ENCODE measurements around the gene GNAI2.
"Not testable (repeated sequence)": the region's sequence is repeated elsewhere in the genome, so short reads cannot be mapped to it uniquely, and the experiment has no call there.

GNAI2 gene

DNA sequence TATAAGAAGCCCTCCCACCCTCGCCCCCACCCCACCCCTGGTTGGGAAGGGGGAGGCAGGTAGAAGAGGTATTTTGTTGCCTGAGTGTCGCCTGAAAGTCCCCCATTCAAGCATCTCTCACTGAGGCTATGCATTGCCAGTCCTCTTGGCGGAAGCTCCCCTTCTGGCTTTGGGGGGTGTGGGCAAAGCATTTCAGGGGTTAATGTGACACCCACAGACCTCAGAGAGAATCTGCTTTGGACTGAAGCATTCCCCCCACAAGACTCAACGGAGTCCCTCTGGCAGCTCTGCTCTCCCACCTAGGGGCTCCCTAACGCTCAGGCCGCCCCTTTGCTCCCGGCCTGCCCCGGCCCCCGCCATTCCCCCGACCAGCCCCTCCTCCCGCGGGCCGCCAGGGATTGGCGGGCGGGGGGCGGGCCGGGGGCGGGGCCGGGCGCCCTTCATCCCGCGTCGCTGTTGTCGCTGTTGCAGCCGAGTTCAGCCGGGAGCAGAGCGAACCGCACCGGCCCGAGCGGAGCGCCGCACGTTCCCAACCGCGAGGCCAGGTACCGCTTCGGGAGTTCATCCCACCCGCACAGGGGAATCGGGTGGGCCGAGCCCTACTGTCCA, 31.1 kb upstream of the GNAI2 start, which contains the start of gene SLC38A3:
SLC38A3 (plus strand) TSS at position 468 of the 609 bp plus-strand sequence. CDS start 8,929 bp downstream, outside the sequence.
- DNase-seq (ENCODE audit: low read depth in 2 of 2) = no peak

DNA sequence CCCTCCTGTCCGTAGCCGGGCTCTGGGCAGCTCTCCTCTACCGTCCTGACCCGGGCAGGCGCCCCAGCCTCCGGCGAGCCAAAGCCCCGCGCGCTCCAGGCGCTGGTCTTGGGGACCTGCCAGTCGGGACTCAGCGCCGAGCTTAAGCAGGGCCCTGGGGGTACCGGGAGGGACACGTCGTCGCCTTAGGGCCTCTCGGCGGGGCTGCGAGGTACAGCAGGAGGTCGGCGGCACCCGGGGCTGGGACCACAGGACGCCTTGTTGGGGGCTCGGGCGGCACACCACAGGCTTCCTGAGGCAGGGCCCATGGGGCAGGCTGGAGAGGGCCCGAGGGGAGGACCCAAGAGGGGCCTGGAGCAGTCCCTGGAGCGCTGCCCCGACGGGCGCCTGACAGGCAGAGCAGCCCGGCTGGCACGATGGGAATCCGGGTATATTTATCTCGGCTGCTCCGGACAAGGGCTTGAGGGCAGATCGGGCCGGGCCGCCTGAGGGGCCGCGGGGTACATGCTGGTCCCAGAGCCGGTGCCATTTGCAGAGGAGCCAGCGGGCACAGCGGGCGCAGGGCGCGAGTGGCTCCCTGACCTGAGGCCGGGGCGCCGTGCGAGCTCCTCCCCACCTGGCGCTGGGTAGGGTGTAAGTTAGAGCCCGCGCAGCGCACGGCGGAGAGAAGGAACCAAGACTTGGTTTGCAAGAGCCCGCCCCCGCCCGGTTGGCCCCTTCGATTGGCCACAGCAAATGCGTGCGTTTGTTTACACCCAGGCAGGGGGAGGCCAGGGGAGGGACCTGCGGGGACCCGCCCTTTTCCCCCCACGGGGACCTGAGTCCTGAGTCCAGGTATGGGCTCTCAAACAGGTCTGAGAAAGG, 30.4 kb upstream of the GNAI2 start:
- peak in 1 of 2 donors; percentile 35 for DNase-seq (ENCODE audit: low read depth in 2 of 2)

DNA sequence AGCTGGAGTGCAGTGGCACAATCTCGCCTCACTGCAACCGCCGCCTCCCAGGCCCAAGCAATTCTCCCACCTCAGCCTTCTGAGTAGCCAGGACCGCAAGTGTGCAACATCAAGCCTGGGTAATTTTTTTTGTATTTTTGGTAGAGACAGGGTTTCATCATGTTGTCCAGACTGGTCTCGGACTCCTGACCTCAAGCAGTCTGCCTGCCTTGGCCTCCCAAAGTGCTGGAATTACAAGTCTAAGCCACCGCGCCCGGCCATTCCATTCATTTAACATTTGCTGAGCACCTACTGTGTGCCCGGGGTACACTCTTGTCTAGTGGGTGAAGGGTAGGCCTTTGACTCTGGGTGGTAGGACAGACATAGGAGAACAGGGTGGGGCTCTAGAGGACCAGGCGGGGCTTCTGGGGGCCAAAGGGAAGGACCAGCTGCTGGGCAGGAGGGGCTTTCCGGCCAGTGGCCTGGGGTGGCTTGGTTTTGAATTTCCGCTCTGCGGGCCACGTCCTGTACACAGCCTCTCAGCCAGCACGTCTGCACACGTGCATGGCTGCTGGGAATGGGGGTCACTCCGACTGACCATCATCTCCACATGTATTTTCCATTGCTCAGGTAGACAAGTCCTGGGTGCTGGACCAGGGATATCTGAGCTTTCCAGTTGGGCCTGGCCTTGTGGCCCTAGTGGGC, 28.5 kb upstream of the GNAI2 start:
- no peak for DNase-seq (ENCODE audit: low read depth in 2 of 2)

DNA sequence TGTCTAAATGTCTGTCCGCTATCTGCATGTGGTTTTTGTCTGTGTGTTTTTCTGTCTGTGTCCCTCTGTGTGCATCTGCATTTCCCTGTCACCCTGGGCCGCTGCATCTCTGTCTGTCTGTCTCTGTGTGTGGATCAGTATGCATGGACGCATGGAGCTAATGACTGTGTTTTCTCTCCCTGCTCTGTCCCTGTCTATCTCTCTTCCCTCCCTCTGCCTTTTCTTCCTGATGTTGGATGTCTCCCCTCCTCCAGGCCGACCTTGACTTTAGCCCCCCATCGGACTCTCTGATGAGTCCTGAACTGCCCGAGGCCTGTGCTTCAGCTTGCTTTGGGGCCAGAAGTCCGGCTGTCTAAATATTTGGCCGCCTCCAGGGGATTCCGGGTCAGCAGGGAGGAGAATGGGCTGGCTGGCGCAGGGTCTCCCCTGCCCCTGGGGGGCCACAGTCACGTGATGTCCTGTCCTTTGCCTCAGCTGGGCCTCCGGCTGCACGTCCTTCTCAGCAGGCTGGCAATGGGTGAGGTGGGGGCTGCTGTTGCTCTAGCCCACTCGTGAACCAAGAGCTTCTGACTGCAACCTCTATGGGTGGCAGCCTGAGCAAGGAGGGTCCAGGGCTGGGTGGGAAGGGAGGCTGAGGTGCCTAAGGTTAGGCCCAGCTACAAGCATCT, 27.2 kb upstream of the GNAI2 start:
- DNase-seq (ENCODE audit: low read depth in 2 of 2) = no peak

DNA sequence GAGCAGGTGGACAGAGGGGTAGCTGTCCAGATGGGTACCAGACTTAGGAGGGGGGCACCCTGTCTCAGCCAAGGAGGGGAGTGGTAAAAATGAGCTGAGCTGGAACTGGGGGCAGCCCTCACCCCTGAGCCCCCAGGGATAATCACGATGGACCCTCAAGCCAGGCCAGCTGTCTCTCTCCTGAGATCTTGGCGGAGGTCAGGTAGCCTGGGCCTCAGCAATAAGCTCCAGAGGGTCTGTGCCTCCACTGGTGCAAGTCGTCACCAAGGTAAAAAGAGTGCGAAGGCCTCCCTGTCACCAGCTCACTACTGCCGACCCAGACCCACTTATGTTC, 25.9 kb upstream of the GNAI2 start:
- DNase-seq (ENCODE audit: low read depth in 2 of 2) = no peak

DNA sequence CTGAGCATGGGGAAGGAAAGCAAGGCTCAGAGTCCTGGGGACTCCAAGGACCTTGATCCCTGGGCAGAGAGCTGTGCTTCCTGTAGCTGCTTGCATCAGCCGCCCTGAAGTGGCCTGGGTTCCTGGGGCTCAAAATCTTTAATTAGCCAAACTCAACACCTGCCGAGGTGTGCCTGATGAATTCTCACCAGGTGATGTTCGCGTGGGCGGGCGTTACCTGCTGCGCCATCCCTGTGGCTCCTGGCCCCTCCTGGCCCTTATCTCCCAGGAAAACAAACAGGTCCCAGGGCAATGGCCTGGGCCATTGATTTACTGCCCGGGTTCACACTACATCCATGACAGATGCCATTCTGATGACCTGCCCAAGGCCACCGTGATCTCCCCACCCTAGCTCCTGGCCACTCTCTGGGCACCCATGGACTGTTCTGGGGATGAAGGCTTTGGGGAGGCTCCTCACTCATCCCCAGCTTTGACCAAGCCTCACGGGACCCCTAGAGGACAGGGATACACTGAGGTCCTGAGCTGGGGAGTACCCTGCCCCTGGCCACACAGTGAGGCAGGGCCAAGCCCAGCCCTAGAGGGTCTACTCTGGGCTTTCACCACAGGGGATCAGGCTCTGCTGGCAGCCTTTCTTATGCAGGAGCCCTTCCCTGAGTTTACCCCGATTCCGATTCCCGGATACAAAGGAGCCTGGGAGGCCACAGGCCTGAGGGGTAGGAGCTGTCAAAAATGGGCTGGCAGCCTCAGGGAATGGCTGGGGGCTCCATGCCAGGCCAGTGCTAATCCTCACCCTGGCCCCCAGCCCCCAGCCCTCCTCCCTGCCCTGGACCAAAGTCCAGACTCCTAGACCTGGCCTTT, 25.3 kb upstream of the GNAI2 start:
- no peak for DNase-seq (ENCODE audit: low read depth in 2 of 2)

DNA sequence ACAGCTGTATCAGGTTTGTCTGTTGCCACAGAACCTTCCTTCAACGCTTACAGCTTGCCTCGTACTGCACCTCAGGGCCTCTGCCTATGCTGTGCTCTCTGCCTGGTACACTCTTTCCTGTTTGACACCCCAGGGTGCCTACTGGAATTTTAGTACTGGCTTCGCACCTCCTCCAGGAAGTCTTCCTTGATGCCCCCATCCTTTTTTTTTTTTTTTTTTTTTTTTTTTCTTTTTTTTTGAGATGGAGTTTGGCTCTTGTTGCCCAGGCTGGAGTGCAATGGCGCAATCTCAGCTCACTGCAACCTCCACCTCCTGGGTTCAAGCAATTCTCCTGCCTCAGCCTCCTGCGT, 24.7 kb upstream of the GNAI2 start:
- not testable (repeated sequence) for DNase-seq (ENCODE audit: low read depth in 2 of 2)

DNA sequence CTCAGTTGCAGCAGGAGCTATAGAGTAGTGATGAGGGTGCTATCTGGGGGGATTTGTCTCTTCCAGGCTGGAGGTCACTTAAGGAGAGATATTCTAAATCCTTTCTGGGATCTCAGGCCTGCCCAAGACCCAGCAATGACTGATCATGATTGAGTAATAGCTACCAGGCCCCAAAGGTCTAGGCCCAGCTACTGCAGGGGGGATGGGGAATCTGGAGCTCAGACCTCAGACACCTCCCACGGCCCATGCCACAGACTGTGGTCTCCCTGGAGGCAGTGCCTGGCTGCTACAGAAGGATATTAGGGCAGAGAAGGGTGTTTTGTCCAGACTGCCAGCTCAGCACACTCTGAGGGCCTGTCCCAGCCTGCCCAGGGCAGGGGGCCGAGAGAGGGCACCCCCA, 24.1 kb upstream of the GNAI2 start:
- no peak for DNase-seq (ENCODE audit: low read depth in 2 of 2)

DNA sequence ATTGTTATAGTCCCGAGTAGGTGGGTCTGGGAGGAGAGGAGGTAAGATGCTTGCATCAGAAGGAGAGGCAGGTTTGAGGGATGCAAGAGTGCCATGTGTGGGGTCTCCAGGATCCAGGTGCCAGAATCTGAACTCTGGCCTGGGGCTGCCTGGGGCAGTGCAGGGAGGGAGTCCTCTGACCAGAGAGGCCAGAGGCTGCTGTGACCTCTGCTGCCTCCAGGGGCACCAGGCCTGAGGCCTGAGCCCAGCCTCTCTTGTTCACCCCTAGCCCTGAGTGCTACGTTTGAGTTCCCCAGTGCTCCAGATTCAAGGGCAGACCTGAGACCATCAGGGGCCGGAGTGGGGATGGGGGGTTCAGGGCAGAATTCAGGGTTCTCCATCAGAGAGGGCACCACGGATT, 23.5 kb upstream of the GNAI2 start:
- no peak for DNase-seq (ENCODE audit: low read depth in 2 of 2)

DNA sequence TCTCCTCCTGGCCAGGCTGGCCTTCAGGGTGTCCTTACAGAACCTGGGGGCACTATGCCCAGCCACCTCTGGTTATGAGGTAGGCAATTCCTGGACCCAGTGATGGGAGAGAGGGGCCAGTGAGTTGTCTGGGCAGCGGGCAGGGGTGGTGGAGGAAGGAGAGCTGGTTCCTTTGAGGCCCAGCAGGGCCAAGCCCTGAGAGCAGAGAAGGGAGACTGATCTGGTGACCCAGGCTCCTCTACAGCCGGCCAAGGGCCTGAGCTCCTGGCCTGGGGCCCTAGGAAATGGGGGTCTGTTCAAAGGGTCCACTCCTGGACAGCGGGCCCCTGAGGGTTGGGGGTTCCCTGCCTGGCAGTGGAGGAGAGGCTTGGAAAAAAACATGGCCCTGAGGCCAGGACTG, 23.0 kb upstream of the GNAI2 start:
- no peak for DNase-seq (ENCODE audit: low read depth in 2 of 2)

DNA sequence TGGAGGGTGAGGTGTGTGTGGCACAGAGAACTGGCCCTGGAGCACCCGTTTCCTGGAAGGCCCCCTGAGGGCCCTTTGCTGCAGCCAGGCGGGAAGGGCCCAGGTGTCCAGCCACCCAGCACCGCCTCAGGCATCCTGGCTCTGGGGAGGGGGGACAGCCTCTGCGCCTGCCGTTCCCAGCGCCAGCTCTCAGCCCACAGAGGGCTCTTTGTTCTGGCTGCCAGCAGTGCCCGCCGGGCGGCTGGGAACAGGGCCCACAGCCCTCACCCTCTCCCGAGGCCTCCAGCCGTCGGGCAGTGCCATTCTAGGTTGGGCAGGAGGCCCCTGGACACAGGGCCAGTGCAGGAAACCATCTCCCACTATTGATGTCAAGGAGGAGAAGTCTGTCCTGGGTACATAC, 22.6 kb upstream of the GNAI2 start:
- no peak for DNase-seq (ENCODE audit: low read depth in 2 of 2)

DNA sequence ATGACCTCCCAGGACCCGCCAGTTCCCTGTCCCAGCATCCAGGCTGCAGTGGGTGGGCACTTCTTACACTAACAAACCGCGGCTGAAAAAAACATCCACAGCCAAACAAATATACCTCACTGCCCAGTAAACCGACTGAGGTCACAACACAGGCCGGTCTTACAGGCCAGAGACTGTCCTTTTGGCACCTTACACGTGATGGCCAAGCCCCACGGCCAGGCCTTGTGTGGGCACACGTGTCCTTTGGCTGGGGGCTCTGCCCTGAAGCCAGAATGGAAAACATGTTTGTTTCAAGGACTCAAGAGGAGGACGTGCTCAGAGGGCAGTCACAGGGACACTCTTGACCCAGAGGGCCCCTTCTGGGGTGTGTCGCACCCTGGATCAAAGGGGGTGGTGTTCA, 21.2 kb upstream of the GNAI2 start:
- no peak for DNase-seq (ENCODE audit: low read depth in 2 of 2)

DNA sequence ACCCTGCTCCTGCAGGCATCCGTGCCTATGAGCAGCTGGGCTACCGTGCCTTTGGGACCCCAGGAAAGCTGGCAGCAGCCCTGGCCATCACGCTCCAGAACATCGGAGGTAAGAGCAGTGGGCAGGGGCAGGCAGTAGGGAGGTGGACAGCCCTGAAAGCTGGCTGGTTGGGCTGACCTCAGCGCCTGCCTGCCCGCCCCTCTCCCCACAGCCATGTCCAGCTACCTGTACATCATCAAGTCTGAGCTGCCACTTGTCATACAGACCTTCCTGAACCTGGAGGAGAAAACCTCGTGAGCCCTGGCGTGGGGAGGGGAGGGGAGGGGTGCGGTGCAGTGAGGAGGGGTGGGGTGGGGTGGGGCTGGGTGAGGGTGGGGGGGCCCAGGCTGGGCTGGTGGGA, 20.5 kb upstream of the GNAI2 start:
- DNase-seq (ENCODE audit: low read depth in 2 of 2) = no peak

DNA sequence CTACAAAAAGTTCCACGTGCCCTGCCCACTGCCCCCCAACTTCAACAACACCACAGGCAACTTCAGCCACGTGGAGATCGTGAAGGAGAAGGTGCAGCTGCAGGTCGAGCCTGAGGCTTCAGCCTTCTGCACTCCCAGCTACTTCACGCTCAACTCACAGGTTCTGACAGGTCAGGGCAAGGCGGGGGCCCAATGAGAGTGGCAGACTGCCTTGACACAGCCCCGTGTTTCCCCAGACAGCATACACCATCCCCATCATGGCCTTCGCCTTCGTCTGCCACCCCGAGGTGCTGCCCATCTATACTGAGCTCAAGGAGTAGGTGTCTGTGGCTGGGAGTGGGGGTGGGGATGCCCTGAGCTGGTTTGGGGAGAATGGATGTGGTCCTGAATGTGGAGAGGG, 18.3 kb upstream of the GNAI2 start:
- DNase-seq (ENCODE audit: low read depth in 2 of 2) = no peak

DNA sequence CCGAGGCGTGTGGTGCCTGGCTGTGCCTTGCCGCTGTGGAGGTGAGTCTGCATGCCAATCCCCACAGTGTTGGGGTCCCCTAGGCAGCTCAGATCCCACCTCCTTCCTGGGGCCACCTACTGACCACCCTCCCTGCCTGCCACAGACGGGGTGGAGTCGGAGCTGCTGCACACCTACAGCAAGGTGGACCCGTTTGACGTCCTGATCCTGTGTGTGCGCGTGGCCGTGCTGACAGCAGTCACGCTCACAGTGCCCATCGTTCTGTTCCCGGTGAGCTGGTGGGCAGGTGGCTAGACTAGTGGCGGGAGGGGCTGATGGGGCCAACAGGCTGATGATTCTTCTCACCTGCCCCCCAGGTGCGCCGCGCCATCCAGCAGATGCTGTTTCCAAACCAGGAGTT, 17.6 kb upstream of the GNAI2 start:
- DNase-seq (ENCODE audit: low read depth in 2 of 2) = no peak

DNA sequence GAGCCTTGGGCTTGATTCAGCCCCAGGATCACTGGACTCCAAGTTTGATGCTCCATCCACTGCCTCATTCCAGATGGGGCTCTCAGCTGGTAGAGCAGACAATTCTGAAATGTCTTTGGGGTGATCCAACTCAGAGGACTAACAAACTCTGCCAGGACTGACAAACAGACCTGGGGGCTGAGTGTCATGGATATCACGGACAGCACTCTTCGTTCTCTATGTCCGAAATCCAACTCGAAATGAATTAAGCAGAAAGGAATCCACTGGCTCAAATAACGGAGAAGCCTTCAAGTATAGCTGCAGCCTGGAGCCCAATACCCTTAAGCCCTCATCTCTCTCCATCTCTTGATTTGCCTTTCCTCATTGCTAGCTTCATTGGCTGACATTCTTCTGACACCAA, 16.7 kb upstream of the GNAI2 start:
- no peak for DNase-seq (ENCODE audit: low read depth in 2 of 2)

DNA sequence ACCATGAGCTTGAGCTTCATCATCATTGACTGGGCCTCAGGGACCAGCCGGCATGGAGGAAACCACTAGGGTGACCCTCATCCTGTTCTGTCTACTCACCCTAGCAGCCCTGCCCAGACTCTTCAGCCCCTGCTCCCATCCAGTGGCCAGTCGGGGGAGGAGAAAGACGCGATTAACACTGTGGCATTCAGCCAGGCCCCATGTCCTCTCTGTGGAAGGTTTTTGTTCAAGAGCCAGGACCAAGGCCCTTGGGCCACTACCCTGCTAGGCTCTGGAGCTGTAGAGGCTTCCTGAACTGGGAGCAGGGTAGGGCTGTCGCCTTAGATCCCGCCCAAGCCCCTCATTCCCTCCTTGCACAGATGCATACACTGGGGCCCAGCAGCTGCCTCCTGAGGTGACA, 15.9 kb upstream of the GNAI2 start:
- DNase-seq (ENCODE audit: low read depth in 2 of 2) = no peak

DNA sequence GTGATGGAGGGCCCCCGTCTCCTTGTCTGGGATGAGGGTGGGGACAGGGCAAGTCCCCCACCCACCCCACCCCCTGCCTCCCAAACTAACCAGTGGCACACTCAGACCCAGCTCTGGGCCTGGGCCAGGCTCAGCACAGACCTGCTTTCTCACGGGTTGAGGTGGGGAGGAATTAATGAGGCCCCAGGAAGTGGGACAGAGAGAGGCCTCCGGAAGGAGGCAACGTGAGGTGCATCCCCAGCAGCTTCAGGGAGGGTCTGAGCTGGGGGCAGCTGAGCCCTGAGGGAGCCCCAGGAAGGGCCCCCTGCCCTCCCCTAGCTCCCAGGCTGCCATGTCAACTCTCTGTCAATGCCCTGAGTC, 15.0 kb upstream of the GNAI2 start:
- DNase-seq (ENCODE audit: low read depth in 2 of 2) = no peak

DNA sequence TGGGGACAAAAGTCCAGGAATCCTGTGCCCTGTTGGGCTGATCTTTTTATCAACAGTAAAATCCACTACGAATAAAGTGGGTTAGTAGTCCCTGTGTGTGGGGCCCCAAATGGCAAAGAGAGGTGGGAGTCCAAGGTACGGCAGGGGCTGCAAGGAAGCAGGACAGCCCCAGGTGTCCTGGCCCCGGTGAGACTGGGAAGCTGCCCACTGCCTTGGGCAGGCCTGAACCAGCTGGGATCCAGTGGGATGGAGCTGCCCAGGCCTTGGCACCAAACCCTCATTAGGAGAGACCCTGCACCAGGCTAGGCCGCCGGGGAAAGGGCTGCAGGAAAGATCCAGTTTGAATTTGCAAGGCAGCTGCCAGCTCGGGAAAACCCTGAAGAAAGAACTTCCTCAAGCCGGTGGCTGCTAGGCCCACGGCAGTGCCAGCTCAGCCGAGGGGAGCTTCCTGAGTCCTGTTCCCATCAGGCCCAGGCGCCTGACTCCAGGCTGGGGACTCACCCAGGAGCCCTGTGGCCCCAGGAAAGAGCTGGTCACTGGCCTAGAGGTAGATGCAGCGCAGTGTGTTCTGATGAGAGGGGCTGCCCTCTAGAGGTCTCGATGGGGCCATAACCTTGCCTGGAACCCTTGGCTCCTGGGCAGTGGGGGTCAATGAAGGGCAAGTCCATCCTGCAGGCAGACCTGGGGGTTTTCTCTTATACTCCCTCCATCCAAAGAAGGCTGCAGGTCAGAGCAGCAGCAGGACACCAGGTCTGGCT, 14.4 kb upstream of the GNAI2 start:
- DNase-seq (ENCODE audit: low read depth in 2 of 2) = no peak

DNA sequence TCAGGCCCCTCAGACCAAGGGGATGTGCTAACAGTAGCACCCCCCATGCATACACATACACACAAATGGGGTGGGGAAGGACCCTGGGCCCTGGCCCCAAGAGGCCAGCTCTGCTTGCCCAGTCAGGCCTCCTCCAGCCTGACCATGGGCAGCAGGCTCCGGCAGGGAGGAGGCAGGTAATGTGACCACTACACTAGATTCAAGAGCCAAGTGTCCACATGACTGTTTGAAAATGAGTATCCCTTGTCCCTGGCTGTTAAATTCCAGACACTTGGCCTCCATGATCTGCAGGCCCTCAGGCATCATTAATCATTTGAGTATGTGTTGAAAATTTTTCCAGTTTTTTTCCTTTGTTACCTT, 13.9 kb upstream of the GNAI2 start:
- DNase-seq (ENCODE audit: low read depth in 2 of 2) = no peak

DNA sequence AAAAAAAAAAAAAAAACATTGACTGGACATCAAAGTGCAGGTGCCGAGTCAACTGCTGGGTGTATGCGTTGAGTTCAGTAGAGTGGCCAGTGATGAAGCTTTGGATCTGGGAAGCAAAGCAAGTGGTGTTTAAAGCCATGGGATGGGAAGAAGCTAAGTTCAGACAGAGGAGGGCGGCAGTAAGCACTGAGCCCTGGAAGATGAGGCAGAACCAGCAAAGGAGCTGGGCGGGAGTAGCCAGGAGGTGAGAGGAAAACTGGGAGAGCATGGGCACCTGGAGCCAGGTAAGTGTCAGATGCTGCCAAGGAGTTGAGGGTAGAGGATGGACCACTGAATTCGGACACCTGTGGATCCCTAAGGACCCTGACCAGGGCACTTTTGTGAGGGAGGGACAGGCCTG, 11.4 kb upstream of the GNAI2 start:
- DNase-seq (ENCODE audit: low read depth in 2 of 2) = no peak

All from activated CD4-positive, alpha-beta T cell treated with anti-CD3 and anti-CD28 coated beads for 24 hours (primary cell).